D721Med (cell line): ENCODE results near the gene UXS1.

ENCODE experiments used
- DNase-seq: peaks from one replicate; pipeline ENCODE4 v3.0.0; 2011; ENCODE audit warnings: low spot score; ENCODE audit not compliant: insufficient read length
- FAIRE-seq: peaks from 2 replicates; lab custom pipeline; 2011; peaks lifted over from hg19 to GRCh38; lab: Jason Lieb, UNC
- TF ChIP-seq, protein P1 (sequence below): IDR thresholded peaks from 2 replicates; pipeline ENCODE4 v1.5.1; 2012; ENCODE audit warnings: mild to moderate bottlenecking, control low read depth; ENCODE audit not compliant: insufficient read depth; ENCODE audit errors: missing control alignments

The UXS1 gene

GRCh38 chr2:106195456-106195855 lies 1.4 kb upstream of the UXS1 start:
- FAIRE-seq (no peak), DNase-seq (no peak)
- TF ChIP-seq, protein P1, sequence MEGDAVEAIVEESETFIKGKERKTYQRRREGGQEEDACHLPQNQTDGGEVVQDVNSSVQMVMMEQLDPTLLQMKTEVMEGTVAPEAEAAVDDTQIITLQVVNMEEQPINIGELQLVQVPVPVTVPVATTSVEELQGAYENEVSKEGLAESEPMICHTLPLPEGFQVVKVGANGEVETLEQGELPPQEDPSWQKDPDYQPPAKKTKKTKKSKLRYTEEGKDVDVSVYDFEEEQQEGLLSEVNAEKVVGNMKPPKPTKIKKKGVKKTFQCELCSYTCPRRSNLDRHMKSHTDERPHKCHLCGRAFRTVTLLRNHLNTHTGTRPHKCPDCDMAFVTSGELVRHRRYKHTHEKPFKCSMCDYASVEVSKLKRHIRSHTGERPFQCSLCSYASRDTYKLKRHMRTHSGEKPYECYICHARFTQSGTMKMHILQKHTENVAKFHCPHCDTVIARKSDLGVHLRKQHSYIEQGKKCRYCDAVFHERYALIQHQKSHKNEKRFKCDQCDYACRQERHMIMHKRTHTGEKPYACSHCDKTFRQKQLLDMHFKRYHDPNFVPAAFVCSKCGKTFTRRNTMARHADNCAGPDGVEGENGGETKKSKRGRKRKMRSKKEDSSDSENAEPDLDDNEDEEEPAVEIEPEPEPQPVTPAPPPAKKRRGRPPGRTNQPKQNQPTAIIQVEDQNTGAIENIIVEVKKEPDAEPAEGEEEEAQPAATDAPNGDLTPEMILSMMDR, result no peak

- FAIRE-seq (no peak), DNase-seq (no peak)
- TF ChIP-seq, protein P1, result no peak
Measured at GRCh38 chr2:106193690-106193976, 468 bp downstream of the UXS1 start.

GRCh38 chr2:106192752-106193689 lies 1.1 kb downstream of the UXS1 start:
- TF ChIP-seq, protein P1, result no peak
- FAIRE-seq, result no peak
- no peak for DNase-seq

DNA sequence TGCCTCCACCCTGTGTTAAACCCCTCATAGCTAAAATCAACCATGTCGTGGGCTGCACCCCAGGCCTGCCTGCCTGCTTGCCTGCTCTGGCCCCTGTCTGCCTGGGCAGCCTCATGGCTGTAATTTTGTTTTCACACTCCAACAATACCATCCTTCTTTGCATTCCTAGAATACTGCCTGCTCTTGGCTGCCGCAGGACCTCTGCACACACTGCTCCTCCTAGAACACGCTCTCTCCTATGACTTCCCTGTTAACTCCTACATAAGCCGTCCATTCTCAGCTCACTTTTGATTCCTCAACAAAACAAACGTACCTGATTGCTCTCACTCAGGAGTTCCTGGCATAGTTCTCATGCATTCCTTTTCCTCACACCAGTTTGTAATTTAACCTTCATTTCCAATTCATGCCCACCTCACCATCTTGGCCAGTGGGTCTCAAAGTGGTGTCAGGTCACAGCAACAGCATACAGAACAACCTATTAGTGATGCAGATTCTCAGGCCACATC lies 2.5 kb downstream of the UXS1 start:
- DNase-seq (no peak), FAIRE-seq (no peak)

DNA sequence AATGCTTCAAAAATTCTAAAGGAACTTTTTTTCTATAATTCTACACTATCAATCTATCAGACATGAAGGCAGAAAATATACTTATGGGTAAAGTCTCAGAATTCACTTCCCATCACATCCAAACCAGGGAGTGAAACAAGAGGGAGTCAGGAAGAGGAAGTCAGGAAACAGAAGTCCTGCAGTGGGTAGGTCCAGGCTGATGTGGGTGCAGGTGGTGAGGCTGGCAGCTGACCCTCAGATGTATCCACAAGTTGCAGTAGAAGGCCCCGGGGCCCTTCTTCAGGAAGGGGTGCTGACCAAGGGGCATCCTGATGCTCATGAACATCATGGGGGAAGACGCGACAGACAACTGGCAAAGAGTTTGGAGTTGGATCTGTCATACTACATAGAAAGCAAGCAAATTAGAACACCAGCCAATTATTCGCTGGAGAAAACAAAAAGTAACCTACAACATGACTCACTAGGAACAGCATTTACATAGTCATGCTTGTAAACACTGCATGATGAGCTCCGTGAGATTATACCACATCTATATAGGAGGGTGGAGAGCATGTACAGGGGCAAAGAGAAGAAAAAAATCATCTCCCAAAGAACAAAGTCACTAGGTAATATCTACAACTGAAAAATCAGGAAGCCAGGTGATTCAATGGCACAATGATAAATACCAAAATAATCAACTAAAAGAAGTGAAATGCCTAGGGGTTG lies 4.2 kb downstream of the UXS1 start:
- no peak for FAIRE-seq
- DNase-seq, result no peak
- TF ChIP-seq, protein P1, result no peak

More for the DNA sequence above, 2.5 kb downstream of the UXS1 start:
- TF ChIP-seq, protein P1, result no peak

GRCh38 chr2:106189325-106189724 lies 4.8 kb downstream of the UXS1 start:
- TF ChIP-seq, protein P1, result no peak
- FAIRE-seq, result no peak
- no peak for DNase-seq
